Stomach (tissue), 4 donors: ENCODE measurements around the gene CSDE1.

Experiments
- CTCF ChIP-seq, 7 experiments: fragments of 450-650 bp in 4 of 7; fragments of 200-600 bp in 3 of 7; sonication (generic) in 3 of 7; IDR thresholded peaks; one replicate each; pipeline ENCODE4 v1.5.1; 2016 to 2019; ENCODE audit warnings: antibody characterized with exemption in 7 of 7, control low read depth in 2 of 7, mild to moderate bottlenecking in 1 of 7
- POLR2A ChIP-seq, 4 donors: fragments of 450-650 bp; IDR thresholded peaks; one replicate each; pipeline ENCODE4 v1.6.1; 2016; ENCODE audit warnings: antibody characterized with exemption in 4 of 4, control low read depth in 2 of 4, mild to moderate bottlenecking in 1 of 4, moderate library complexity in 1 of 4
- POLR2AphosphoS5 ChIP-seq, 3 donors: sonication (generic); formaldehyde crosslinking; IDR thresholded peaks; one replicate each; pipeline ENCODE4 v1.6.1; 2016; ENCODE audit warnings: antibody characterized with exemption in 3 of 3

- no peak for TF ChIP-seq CTCF (IDR thresholded peaks at IDR 0.05)
- no peak for TF ChIP-seq POLR2A (IDR thresholded peaks at IDR 0.05)
- no peak for TF ChIP-seq POLR2AphosphoS5 (IDR thresholded peaks at IDR 0.05)
Measured at GRCh38 chr1:114755006-114755931, 2.5 kb downstream of the CSDE1 start.
